H1 (cell line): ENCODE measurements around the gene AKTIP.

Experiments used
- ASH2L ChIP-seq: fragments of 200-600, 300-600 bp; sonication (generic); IDR thresholded peaks from one replicate; pipeline ENCODE4 v1.7.1; 2017; ENCODE audit warnings: low read length
- POLR2A ChIP-seq, 2 experiments: IDR thresholded peaks; 1 replicate in 1 of 2; 2 replicates in 1 of 2; pipeline ENCODE4 v1.6.1; 2011; ENCODE audit warnings: low read depth in 2 of 2, low read length in 2 of 2, mild to moderate bottlenecking in 2 of 2; ENCODE audit errors: control extremely low read depth in 1 of 2
- POLR2AphosphoS5 ChIP-seq: IDR thresholded peaks from 2 replicates; pipeline ENCODE4 v1.6.1; 2011; ENCODE audit warnings: low read depth, low read length
- RAD21 ChIP-seq, 2 experiments: IDR thresholded peaks in 1 of 2; conservative IDR thresholded peaks in 1 of 2; 2 replicates each; pipeline ENCODE4 v1.6.1; 2011; ENCODE audit warnings: low read depth in 2 of 2, low read length in 2 of 2, improper control_type of control experiment in 1 of 2, inconsistent platforms in 1 of 2, mild to moderate bottlenecking in 1 of 2, moderate library complexity in 1 of 2
- SP1 ChIP-seq: IDR thresholded peaks from 2 replicates; pipeline ENCODE4 v1.6.1; 2011; ENCODE audit warnings: low read depth, low read length
- TAF1 ChIP-seq: IDR thresholded peaks from 2 replicates; pipeline ENCODE4 v1.6.1; 2011; ENCODE audit warnings: mild to moderate bottlenecking, low read depth, low read length
- YY1 ChIP-seq: IDR thresholded peaks from 2 replicates; pipeline ENCODE4 v1.6.1; 2011; ENCODE audit warnings: low read depth, mild to moderate bottlenecking, low read length
- TF ChIP-seq, protein P1 (sequence below), 3 experiments: IDR thresholded peaks; 1 replicate in 2 of 3; 2 replicates in 1 of 3; pipeline versions ENCODE4 v1.5.1 to v1.6.1; 2011; ENCODE audit warnings: low read length in 3 of 3, mild to moderate bottlenecking in 3 of 3, inconsistent platforms in 2 of 3, low read depth in 1 of 3, moderate library complexity in 1 of 3; ENCODE audit not compliant: insufficient read depth in 1 of 3; ENCODE audit errors: control extremely low read depth in 1 of 3

DNA sequence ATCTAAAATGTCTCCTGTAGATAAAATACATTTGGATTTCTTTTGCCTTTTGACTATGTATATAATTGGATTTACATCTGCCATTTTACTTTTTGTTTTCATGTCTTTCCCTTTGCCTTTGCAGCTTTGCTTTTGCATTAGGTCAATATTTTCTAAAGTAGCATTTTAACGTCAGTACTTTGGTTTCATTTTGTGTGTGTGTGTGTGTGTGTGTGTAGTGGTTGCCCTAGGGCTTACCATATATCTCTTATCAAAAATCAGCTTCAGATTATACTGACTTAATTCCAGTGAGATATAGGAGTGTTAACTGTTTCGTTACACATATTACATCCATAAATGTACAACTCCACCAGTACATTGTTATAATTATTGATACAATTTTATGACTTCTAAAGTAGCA, 26.1 kb downstream of the AKTIP start:
- no peak for TF ChIP-seq SP1
- TF ChIP-seq POLR2AphosphoS5: no peak
- TF ChIP-seq POLR2A (IDR thresholded peaks at IDR 0.05; ENCODE audit: control extremely low read depth in 1 of 2, low read depth in 2 of 2, low read length in 2 of 2): no peak
- TF ChIP-seq, protein P1, sequence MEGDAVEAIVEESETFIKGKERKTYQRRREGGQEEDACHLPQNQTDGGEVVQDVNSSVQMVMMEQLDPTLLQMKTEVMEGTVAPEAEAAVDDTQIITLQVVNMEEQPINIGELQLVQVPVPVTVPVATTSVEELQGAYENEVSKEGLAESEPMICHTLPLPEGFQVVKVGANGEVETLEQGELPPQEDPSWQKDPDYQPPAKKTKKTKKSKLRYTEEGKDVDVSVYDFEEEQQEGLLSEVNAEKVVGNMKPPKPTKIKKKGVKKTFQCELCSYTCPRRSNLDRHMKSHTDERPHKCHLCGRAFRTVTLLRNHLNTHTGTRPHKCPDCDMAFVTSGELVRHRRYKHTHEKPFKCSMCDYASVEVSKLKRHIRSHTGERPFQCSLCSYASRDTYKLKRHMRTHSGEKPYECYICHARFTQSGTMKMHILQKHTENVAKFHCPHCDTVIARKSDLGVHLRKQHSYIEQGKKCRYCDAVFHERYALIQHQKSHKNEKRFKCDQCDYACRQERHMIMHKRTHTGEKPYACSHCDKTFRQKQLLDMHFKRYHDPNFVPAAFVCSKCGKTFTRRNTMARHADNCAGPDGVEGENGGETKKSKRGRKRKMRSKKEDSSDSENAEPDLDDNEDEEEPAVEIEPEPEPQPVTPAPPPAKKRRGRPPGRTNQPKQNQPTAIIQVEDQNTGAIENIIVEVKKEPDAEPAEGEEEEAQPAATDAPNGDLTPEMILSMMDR (IDR thresholded peaks at IDR 0.05; ENCODE audit: control extremely low read depth in 1 of 3, insufficient read depth in 1 of 3, low read depth in 1 of 3, low read length in 3 of 3): no peak
- TF ChIP-seq YY1: no peak
- no peak for TF ChIP-seq RAD21 (IDR thresholded peaks at IDR 0.05 in 1 of 2, conservative IDR thresholded peaks at IDR 0.05 in 1 of 2; ENCODE audit: low read depth in 2 of 2, low read length in 2 of 2)
- TF ChIP-seq ASH2L: no peak
- TF ChIP-seq TAF1: no peak
